ENCODE data around the gene SNN.

- TF ChIP-seq, protein P1, sequence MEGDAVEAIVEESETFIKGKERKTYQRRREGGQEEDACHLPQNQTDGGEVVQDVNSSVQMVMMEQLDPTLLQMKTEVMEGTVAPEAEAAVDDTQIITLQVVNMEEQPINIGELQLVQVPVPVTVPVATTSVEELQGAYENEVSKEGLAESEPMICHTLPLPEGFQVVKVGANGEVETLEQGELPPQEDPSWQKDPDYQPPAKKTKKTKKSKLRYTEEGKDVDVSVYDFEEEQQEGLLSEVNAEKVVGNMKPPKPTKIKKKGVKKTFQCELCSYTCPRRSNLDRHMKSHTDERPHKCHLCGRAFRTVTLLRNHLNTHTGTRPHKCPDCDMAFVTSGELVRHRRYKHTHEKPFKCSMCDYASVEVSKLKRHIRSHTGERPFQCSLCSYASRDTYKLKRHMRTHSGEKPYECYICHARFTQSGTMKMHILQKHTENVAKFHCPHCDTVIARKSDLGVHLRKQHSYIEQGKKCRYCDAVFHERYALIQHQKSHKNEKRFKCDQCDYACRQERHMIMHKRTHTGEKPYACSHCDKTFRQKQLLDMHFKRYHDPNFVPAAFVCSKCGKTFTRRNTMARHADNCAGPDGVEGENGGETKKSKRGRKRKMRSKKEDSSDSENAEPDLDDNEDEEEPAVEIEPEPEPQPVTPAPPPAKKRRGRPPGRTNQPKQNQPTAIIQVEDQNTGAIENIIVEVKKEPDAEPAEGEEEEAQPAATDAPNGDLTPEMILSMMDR (IDR thresholded peaks at IDR 0.05; ENCODE audit: low read length): no peak
- TF ChIP-seq EZH2 (IDR thresholded peaks at IDR 0.05; ENCODE audit: borderline replicate concordance, low read length): no peak
These were observed 32.5 kb upstream of the SNN start for GRCh38 chr16:11635679-11636171.
